ENCODE results near the gene RBM10. TPM values are rescaled to one million over a fixed set of nuclear protein-coding genes. Genes with fewer than 3 reads are reported as not detected.

The RBM10 gene
- total and polyA plus RNA-seq, 9 of the 15 experiments (the other 6 are each of a cell fraction or from before 2014, with no cell fraction given): 1.1 to 61.7 (median 31.5) TPM

GRCh38 chrX:47138171-47138570 is 6.8 kb upstream of the RBM10 start:
- in situ Hi-C loops (cut with MboI): no loop called here
- POLR2A ChIA-PET: no interaction called here

GRCh38 chrX:47143894-47144625 is 961 bp upstream of the RBM10 start:
- Histone ChIP-seq H3K9me1 (ENCODE audit: control insufficient read depth, insufficient read depth, low read length) (peaks cover 5% of the 10 kb centered on the region), H3K36me3 (ENCODE audit: control insufficient read depth, insufficient read depth, low read length) (peaks cover 51% of the 10 kb centered on the region), H3K4me2 (ENCODE audit: insufficient read depth, low read length) (peak overlapping the region; percentile 96), H3K27me3 (ENCODE audit: control insufficient read depth in 2 of 2, insufficient read depth in 2 of 2, low read length in 2 of 2) (no peaks in the 10 kb centered on the region), H2AFZ (ENCODE audit: low read depth, low read length) (peak overlapping the region; percentile 94), H3K9me3 (replicated peaks; ENCODE audit: control insufficient read depth, insufficient read depth, low read depth, low read length) (no peaks in the 10 kb centered on the region), H3K4me1 (replicated peaks in 1 of 2; ENCODE audit: control insufficient read depth in 2 of 2, insufficient read depth in 2 of 2, low read length in 2 of 2) (peaks cover 8 to 16% of the 10 kb centered on the region in 2 experiments; a peak in 3 of 5 replicates), H3K4me3 (peak overlapping the region; percentile 91), H3K9ac (ENCODE audit: insufficient read depth in 1 of 2, low read depth in 2 of 2, low read length in 2 of 2) (peak overlapping the region; percentile 87 to 99), H3K27ac (ENCODE audit: extremely low read depth, low read depth, low read length) (peak overlapping the region; percentile 89), H4K20me1 (replicated peaks; ENCODE audit: control insufficient read depth, insufficient read depth, low read length) (peaks cover 9% of the 10 kb centered on the region), H3K79me2 (ENCODE audit: control insufficient read depth, insufficient read depth, low read length) (peaks cover 67% of the 10 kb centered on the region)
- ChIA-PET CTCF (ENCODE audit: low intra/inter-chr PET ratio) (no interaction called here), POLR2A (interaction anchor here (0.9 to 2.5 kb wide), 6 partner anchors 8 to 418 kb away, joined by 3 to 19 read pairs (median 4); no protein-coding TSS in a partner anchor)
- in situ Hi-C loops (cut with MboI) (no loop called here), intact Hi-C loops (cut with micrococcal nuclease) (loop anchor here (2.0 kb wide), 1 partner anchor 15 kb away; no protein-coding TSS in a partner anchor)
- FAIRE-seq (no peak), ATAC-seq (peak; percentile 8; the same call in 2 of the 3 replicates), DNase-seq (ENCODE audit: extremely low read depth in 1 of 4, low spot score in 3 of 4) (peak; percentile 56 to 79 (median 76))
- BruUV-seq (replicated peaks): TSS peak; percentile 78
- 2% methylated on average over 20 of the region's 46 CpGs for WGBS (ENCODE audit: insufficient coverage, low coverage, missing lambda C conversion rate)
- TF ChIP-seq SIN3B (IDR thresholded peaks at IDR 0.05; ENCODE audit: low read depth) (peak; percentile 49; the same call in 1 of the 2 replicates), CCNT2 (IDR thresholded peaks at IDR 0.05; ENCODE audit: borderline replicate concordance, extremely low read depth, insufficient read length, low read depth, low read length) (peak; percentile 26), TRIM25 (IDR thresholded peaks at IDR 0.05; ENCODE audit: borderline replicate concordance) (0 out of 2 replicates have a peak, but pooled peaks have one; percentile 62)

More at GRCh38 chrX:47138171-47138570, 6.8 kb upstream of the RBM10 start:
- Histone ChIP-seq H3K27me3 (ENCODE audit: control insufficient read depth in 2 of 2, insufficient read depth in 2 of 2, low read length in 2 of 2) (no peaks in the 10 kb centered on the region), H3K79me2 (ENCODE audit: control insufficient read depth, insufficient read depth, low read length) (peaks cover 13% of the 10 kb centered on the region), H3K4me1 (replicated peaks in 1 of 2; ENCODE audit: control insufficient read depth in 2 of 2, insufficient read depth in 2 of 2, low read length in 2 of 2) (no peaks in the 10 kb centered on the region), H3K27ac (ENCODE audit: extremely low read depth, low read depth, low read length) (no peak overlapping the region), H3K36me3 (ENCODE audit: control insufficient read depth, insufficient read depth, low read length) (peaks cover 27% of the 10 kb centered on the region; the same call in 1 of the 3 replicates), H3K9me3 (replicated peaks; ENCODE audit: control insufficient read depth, insufficient read depth, low read depth, low read length) (no peaks in the 10 kb centered on the region), H4K20me1 (replicated peaks; ENCODE audit: control insufficient read depth, insufficient read depth, low read length) (no peaks in the 10 kb centered on the region), H3K9ac (ENCODE audit: insufficient read depth in 1 of 2, low read depth in 2 of 2, low read length in 2 of 2) (no peak overlapping the region), H2AFZ (ENCODE audit: low read depth, low read length) (no peak overlapping the region), H3K9me1 (ENCODE audit: control insufficient read depth, insufficient read depth, low read length) (peaks cover 5% of the 10 kb centered on the region), H3K4me2 (ENCODE audit: insufficient read depth, low read length) (no peak overlapping the region), H3K4me3 (no peak overlapping the region)
- no TSS peak for BruUV-seq (replicated peaks)
- intact Hi-C loops (cut with micrococcal nuclease): no loop called here
- TF ChIP-seq STAT5B (CRISPR knock-in tag; IDR thresholded peaks at IDR 0.05) (no peak), ZNF699 (CRISPR knock-in tag; IDR thresholded peaks at IDR 0.05; ENCODE audit: insufficient replicate concordance) (no peak), SRSF1 (IDR thresholded peaks at IDR 0.05; ENCODE audit: low read depth, low read length) (no peak), ZNF77 (CRISPR knock-in tag; IDR thresholded peaks at IDR 0.05) (no peak), GATAD2A (IDR thresholded peaks at IDR 0.05) (no peak), SNRNP70 (optimal IDR thresholded peaks at IDR 0.05; ENCODE audit: low read depth, low read length) (no peak), CBX3 (IDR thresholded peaks at IDR 0.05; ENCODE audit: borderline replicate concordance in 1 of 2, low read length in 2 of 2) (no peak), XRCC3 (IDR thresholded peaks at IDR 0.05) (no peak)
- ATAC-seq (no peak), FAIRE-seq (no peak), DNase-seq (ENCODE audit: extremely low read depth in 1 of 4, low spot score in 3 of 4) (no peak)
- CTCF ChIA-PET (ENCODE audit: low intra/inter-chr PET ratio): no interaction called here
- 45% methylated on average over 4 of the region's 6 CpGs for WGBS (ENCODE audit: insufficient coverage, low coverage, missing lambda C conversion rate)
